GM12874 (cell line): ENCODE data around the gene TMEM255B.

ENCODE experiments used
- TF ChIP-seq, protein P1 (sequence below): IDR thresholded peaks from 2 replicates; pipeline ENCODE4 v1.5.1; 2011; ENCODE audit warnings: low read depth, mild to moderate bottlenecking, control low read depth, low read length, moderate library complexity; ENCODE audit not compliant: insufficient read depth

Gene TMEM255B

DNA sequence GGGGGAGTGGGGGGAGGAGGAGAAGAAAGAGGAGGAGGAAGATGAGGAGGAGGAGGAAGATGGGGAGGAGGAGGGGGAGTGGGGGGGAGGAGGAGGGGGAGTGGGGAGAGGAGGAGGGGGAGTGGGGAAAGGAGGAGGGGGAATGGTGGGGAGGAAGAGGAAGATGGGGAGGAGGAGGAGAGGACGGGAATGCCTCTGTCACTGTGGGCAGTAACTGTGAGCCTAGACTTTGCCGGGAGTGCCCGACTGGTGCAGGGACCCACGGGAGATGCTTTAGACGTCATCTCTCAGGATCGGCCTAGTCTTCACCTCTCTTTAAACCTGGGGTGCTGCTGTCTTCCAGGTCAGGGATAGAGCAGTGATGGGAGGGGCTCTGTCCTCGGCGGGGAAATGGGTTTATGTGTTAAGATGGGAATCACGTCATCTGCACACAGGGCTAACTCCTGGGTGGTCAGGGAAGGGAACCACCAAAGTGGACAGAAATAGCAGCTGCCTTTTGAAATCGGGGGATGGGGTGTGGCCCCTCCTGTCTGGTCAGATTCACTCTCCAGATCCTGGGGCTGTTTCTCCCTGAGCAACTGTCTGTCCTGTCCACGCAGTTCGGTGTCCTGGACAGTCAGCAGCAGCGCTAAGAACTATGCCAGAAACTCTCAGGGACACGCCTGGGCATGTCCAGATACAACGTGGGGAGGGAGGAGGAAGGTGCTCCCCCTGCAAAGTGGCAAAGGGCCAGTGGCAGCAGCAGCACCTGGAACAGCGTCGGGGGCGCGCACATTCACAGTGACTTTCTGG, 77.9 kb downstream of the TMEM255B start:
- TF ChIP-seq, protein P1, sequence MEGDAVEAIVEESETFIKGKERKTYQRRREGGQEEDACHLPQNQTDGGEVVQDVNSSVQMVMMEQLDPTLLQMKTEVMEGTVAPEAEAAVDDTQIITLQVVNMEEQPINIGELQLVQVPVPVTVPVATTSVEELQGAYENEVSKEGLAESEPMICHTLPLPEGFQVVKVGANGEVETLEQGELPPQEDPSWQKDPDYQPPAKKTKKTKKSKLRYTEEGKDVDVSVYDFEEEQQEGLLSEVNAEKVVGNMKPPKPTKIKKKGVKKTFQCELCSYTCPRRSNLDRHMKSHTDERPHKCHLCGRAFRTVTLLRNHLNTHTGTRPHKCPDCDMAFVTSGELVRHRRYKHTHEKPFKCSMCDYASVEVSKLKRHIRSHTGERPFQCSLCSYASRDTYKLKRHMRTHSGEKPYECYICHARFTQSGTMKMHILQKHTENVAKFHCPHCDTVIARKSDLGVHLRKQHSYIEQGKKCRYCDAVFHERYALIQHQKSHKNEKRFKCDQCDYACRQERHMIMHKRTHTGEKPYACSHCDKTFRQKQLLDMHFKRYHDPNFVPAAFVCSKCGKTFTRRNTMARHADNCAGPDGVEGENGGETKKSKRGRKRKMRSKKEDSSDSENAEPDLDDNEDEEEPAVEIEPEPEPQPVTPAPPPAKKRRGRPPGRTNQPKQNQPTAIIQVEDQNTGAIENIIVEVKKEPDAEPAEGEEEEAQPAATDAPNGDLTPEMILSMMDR, result no peak

DNA sequence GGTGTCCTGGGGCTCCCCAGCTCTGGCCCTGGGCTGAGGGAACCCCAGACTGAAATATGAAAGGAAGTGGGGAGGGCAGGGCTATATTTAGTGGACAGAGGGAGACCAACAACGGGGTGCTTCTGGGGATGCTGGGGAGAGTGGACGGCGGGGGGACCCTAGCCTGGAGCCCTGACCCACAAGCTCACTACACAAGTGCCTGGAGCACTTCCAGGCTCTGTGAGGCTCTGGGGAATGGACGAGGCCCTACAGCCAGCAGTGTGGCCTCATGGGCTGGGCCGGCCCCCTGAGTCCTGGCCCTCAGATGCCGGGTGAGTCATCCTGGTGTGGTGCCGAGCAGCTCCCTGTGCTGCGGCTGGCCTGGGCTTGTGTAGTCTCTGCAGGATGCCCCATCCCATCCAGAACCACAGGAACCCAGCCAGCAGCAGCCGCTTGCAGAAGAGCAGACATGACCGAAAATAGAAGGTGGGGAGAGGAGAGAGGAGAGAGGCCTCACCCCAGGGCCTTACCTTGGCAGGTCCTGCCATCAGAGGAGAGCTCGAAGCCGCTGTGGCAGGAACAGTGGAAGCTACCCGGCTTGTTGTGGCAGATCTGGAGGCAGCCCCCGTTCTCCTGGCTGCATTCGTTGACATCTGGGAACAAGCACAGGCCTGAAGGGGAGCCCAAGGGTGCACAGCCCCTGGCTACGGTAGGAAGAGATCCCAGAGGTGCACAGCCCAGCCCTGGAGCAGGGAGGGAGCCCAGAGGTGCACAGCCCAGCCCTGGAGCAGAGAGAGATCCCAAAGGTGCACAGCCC, 78.7 kb downstream of the TMEM255B start:
- TF ChIP-seq, protein P1, result no peak

DNA sequence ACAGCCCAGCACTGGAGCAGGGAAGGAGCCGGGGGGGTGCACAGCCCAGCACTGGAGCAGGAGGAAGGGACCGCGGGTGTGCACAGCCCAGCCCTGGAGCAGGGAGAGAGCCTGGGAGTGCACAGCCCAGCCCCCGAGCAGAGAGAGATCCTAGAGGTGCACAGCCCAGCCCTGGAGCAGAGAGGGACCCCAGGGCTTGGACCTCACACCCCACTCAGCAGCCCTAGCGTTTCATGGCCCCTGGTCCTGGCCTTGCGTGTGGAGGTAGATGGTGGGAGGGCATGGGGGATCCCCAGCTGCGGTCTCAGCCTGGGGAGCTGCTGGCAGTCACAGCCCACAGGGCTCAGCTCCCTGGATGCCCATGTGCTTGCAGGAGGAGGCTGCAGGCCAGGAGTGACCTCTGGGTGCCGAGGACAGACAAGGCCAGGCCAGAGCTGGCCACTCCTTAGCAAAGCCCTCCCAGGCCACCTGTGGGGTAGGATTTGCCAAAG, 79.7 kb downstream of the TMEM255B start:
- TF ChIP-seq, protein P1, result no peak

DNA sequence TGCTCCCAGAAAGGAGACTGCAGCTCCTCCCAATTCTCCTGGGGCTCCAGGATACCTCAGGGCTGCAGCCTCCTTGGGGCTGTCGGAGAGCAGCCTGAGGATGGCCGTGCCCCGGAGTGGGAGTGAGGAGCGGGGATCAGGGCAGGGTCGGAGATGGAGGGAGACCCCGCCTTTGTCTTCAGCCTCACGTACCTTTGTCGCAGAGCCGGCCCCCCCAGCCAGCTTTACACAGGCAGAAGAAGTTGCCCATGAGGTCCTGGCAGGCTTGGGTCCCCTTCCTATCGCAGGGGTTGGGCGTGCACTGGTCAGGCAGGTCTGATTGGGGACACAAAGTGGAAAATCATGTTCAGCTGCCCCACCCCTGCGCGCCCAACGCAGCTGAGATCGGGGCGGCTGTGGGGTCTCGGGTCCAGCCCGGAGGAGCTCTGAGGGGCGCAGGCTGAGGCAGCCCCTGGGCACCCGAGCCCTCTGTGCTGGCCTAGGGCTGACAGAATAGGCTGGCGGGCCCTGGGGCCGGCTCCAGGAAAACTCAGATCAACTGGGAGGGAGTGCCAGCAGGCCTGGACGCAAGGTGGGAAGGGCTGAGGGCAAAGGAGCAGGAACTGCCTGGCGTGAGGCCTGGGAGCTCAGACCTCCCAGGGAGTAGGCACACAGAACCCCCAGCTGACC, 80.6 kb downstream of the TMEM255B start:
- TF ChIP-seq, protein P1, result no peak

DNA sequence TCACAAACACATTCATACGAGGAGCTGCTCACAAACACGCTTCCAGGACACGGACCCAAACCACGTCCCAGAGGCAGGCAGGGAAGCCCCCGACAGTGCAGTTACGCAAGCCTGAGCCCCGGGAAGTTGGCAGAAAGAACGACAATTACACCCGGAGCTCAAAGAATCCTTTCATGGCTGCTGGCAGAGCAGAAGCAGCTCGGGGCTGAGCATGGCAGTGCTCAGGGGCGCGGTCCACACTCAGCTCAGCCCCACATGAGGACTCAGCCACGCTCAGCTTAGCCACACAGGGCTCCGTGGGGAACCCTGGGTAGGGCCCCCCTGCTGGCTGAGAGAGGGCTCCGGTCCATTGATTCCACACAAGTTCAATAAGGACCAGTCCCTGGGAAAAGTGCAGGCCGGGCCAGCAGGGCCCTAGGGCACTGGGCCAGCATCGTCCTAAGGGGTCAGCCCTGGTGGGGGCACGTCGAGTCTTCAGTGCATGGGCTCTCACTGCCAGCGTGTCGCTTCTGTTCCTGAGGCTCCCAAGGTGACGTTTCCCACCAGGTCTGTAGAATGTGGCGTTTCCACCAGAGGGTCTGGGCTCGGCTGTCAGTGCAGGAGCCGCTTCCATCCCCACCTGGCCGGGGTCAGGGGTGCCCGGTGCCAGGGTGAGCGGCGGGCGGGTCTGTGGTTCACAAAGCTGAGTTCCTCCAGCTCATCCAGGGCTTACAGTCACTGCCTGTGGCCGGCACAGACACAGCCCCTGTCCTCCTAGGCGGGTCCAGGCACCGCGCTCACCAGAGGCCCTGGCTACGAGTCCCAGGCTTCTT, 81.7 kb downstream of the TMEM255B start:
- TF ChIP-seq, protein P1, result no peak

DNA sequence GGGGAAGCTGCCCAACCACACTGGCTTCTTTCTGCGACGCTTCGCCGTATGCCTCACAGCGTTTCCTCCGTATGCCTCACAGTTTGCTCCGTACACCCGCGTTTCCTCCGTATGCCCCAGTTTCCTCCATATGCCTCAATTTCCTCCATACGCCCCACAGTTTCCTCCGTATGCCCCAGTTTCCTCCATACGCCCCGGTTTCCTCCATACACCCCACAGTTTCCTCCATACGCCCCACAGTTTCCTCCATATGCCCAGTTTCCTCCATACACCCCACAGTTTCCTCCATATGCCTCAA, 82.3 kb downstream of the TMEM255B start:
- TF ChIP-seq, protein P1, result no peak
